ENCODE measurements around the gene FEN1. TPM values are rescaled to one million over a fixed set of nuclear protein-coding genes. Genes with fewer than 3 reads are reported as not detected.

Gene FEN1
- 10.8 and 66.5 TPM in 2 replicates for total RNA-seq

GRCh38 chr11:61792310-61793082 is at the start of gene FEN1, which contains the start of gene TMEM258:
Gene FEN1 (plus strand): TSS chr11:61792911. CDS start chr11:61795362, 2,451 bp downstream.
Gene TMEM258 (minus strand): TSS chr11:61792599. CDS start chr11:61792558, 41 bp downstream.

GRCh38 chr11:61752117-61752924 is 40.4 kb upstream of the FEN1 start, which contains the start of gene MYRF:
Gene MYRF (plus strand): TSS chr11:61752636. CDS start chr11:61752745, 109 bp downstream.

DNA sequence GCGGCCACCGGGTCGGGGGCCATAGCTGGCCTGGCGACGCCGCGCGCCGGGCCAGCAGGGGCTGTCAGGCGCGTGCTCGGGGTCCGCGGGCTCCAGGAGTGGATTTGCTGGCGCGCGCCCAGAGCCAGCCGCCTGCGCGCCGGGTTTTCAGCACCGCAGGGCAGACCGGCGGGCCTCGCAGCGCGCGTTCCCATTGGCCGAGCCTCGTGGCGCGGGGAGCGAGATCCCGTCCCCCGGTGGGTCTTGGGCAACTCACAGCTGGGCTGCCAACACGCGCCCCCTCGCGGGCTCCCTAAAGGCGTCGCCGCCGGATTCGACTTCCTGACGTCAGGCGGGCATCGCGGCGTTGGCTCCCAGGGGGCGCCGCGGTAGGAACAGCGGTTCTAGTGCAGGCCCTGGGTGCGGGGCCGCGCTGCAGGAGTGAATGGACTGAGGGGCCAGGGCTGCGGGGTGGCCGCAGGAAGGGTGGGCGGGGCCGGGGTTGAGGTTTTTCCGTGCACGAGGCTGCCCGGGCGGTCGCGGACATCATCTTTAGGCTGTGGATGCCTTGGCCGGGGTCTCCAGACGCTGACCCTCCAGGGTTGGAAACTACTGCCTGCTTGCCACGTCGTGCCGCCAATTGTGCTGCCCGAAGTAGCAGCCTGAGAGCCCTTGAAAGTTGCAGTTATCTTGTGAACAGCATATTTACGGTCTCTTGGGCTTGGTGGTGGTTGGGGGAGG is 24.2 kb downstream of the FEN1 start, which contains the start of gene FADS1:
TSS of gene FADS1 (minus strand) at position 268 of the 720 bp plus-strand sequence. CDS start at position 194, 74 bp downstream.

DNA sequence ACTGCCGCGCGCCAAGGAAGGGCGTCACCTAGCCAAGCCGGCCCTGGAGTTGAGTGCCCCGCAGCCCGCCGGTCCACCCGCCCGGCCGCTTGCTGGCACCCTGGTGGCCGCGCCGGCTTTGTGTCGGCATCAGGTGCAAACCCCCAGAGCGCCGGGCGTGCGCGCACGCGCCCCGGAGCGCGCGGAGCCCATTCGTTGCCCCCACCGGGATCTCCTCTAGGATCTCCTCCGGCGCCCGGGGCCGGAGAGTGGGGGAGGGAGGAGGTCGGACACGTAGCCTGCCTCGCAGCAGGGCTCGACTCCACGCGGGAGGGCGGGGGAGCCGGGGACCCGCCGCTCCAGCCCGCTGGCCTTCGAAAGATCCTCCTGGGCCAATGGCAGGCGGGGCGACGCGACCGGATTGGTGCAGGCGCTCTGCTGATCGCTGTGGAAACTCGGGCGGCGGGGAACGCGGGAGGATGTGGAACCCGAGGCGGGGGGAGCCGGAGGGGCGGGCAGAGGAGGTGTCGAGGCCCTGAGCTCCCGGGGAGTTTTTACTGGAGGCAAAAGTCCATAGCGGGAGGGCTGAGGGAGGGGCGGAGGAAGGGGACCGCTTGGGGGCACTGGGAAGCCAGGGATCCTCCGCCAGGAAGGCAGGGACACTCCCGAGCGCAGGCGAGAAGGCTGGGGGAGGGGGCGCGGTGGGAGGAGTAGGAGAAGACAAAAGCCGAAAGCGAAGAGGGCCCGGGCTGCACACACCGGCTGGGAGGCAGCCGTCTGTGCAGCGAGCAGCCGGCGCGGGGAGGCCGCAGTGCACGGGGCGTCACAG is 35.1 kb downstream of the FEN1 start, which contains the start of gene FADS2:
TSS of gene FADS2 (plus strand) at position 730 of the 808 bp plus-strand sequence. CDS start 91 bp downstream, outside the sequence.

Other genes with a start within 250 kb of the FEN1 start
- gene SYT7, start 211.8 kb upstream of the FEN1 start, total RNA-seq = 0.16 and 4.8 TPM in 2 replicates
- 5.9 and 7.6 TPM in 2 replicates for gene DAGLA, start 112.5 kb upstream of the FEN1 start, total RNA-seq
- 45.6 and 93.3 TPM in 2 replicates for gene MYRF, start 40.3 kb upstream of the FEN1 start, total RNA-seq
- gene TMEM258, start 312 bp upstream of the FEN1 start, total RNA-seq = 57.2 and 62.7 TPM in 2 replicates
- 81.4 and 127 TPM in 2 replicates for gene FADS1, start 24.1 kb downstream of the FEN1 start, total RNA-seq
- gene FADS2, start 35.4 kb downstream of the FEN1 start, total RNA-seq = 312 and 488 TPM in 2 replicates
- gene FADS3, start 98.6 kb downstream of the FEN1 start, total RNA-seq = 42.4 and 63.6 TPM in 2 replicates
- 0.49 and 3.0 TPM in 2 replicates for gene RAB3IL1, start 124.7 kb downstream of the FEN1 start, total RNA-seq
- under 0.01 and 0.51 TPM in 2 replicates for gene BEST1, start 157.4 kb downstream of the FEN1 start, total RNA-seq
- 544 and 1,080 TPM in 2 replicates for gene FTH1, start 174.7 kb downstream of the FEN1 start, total RNA-seq